IPS-20b (cell line): ENCODE data around the gene PDZRN4.

Source experiments
- H3K27ac ChIP-seq: one replicate; pipeline ENCODE4 v1.5.1; 2013; ENCODE audit warnings: low read length
- H3K27me3 ChIP-seq: 2 replicates; pipeline ENCODE4 v1.6.1; 2013; ENCODE audit warnings: mild to moderate bottlenecking, low read length, inconsistent platforms; ENCODE audit not compliant: insufficient read depth
- H3K36me3 ChIP-seq: 2 replicates; pipeline ENCODE4 v1.6.1; 2013; ENCODE audit warnings: low read depth, mild to moderate bottlenecking, inconsistent platforms, low read length, moderate library complexity; ENCODE audit not compliant: insufficient read depth
- H3K4me1 ChIP-seq: 2 replicates; pipeline ENCODE4 v1.6.1; 2013; ENCODE audit warnings: mild to moderate bottlenecking, control low read depth, inconsistent platforms, low read length, moderate library complexity; ENCODE audit not compliant: insufficient read depth
- H3K4me3 ChIP-seq: 2 replicates; pipeline ENCODE4 v1.5.1; 2013; ENCODE audit warnings: mild to moderate bottlenecking, low read length, inconsistent platforms
- H3K9ac ChIP-seq: 2 replicates; pipeline ENCODE4 v1.6.1; 2013; ENCODE audit warnings: low read depth, mild to moderate bottlenecking, inconsistent platforms, low read length, moderate library complexity
- H3K9me3 ChIP-seq: 2 replicates; pipeline ENCODE4 v1.6.1; 2013; ENCODE audit warnings: mild to moderate bottlenecking, low read depth, low read length, inconsistent platforms; ENCODE audit not compliant: insufficient read depth

Gene PDZRN4

GRCh38 chr12:41333974-41334373, 145.9 kb downstream of the PDZRN4 start:
- no peak overlapping the region for H3K27ac ChIP-seq

GRCh38 chr12:41334390-41334789, 146.3 kb downstream of the PDZRN4 start:
- Histone ChIP-seq H3K36me3 (no peaks in the 10 kb centered on the region), H3K4me1 (peaks cover 20% of the 10 kb centered on the region; the same call in 1 of the 2 replicates), H3K4me3 (no peak overlapping the region; the same call in 1 of the 2 replicates)

More at GRCh38 chr12:41333974-41334373, 145.9 kb downstream of the PDZRN4 start:
- H3K27me3 ChIP-seq, result no peaks in the 10 kb centered on the region
- peaks cover 20% of the 10 kb centered on the region; the same call in 1 of the 2 replicates for H3K4me1 ChIP-seq
- H3K4me3 ChIP-seq, result no peak overlapping the region; the same call in 1 of the 2 replicates
- no peaks in the 10 kb centered on the region for H3K36me3 ChIP-seq
- no peak overlapping the region for H3K9ac ChIP-seq
- H3K9me3 ChIP-seq, result no peaks in the 10 kb centered on the region

GRCh38 chr12:41336041-41336549, 148.0 kb downstream of the PDZRN4 start:
- Histone ChIP-seq H3K27ac (no peak overlapping the region), H3K4me3 (no peak overlapping the region), H3K4me1 (peaks cover 20% of the 10 kb centered on the region; the same call in 1 of the 2 replicates), H3K9ac (no peak overlapping the region), H3K27me3 (no peaks in the 10 kb centered on the region), H3K9me3 (no peaks in the 10 kb centered on the region), H3K36me3 (no peaks in the 10 kb centered on the region)

More at GRCh38 chr12:41334390-41334789, 146.3 kb downstream of the PDZRN4 start:
- no peak overlapping the region for H3K27ac ChIP-seq
- H3K9ac ChIP-seq, result no peak overlapping the region
- no peaks in the 10 kb centered on the region for H3K9me3 ChIP-seq
- no peaks in the 10 kb centered on the region for H3K27me3 ChIP-seq

GRCh38 chr12:41339784-41340183, 151.7 kb downstream of the PDZRN4 start:
- Histone ChIP-seq H3K36me3 (no peaks in the 10 kb centered on the region), H3K4me1 (peaks cover 7% of the 10 kb centered on the region; the same call in 1 of the 2 replicates), H3K27me3 (no peaks in the 10 kb centered on the region)

GRCh38 chr12:41344776-41345470, 156.8 kb downstream of the PDZRN4 start:
- H3K4me1 ChIP-seq, result no peaks in the 10 kb centered on the region
- H3K9ac ChIP-seq, result no peak overlapping the region
- H3K4me3 ChIP-seq, result no peak overlapping the region
- no peaks in the 10 kb centered on the region for H3K36me3 ChIP-seq
- no peak overlapping the region for H3K27ac ChIP-seq
- no peaks in the 10 kb centered on the region for H3K27me3 ChIP-seq
- H3K9me3 ChIP-seq, result peaks cover 5% of the 10 kb centered on the region; the same call in 1 of the 2 replicates

More at GRCh38 chr12:41339784-41340183, 151.7 kb downstream of the PDZRN4 start:
- no peak overlapping the region for H3K4me3 ChIP-seq
- H3K9ac ChIP-seq, result no peak overlapping the region
- no peak overlapping the region for H3K27ac ChIP-seq
- H3K9me3 ChIP-seq, result peaks cover 5% of the 10 kb centered on the region; the same call in 1 of the 2 replicates

- no peaks in the 10 kb centered on the region for H3K27me3 ChIP-seq
- no peak overlapping the region for H3K9ac ChIP-seq
- no peaks in the 10 kb centered on the region for H3K4me1 ChIP-seq
- H3K9me3 ChIP-seq, result no peaks in the 10 kb centered on the region; the same call in 1 of the 2 replicates
- no peak overlapping the region for H3K27ac ChIP-seq
- no peaks in the 10 kb centered on the region for H3K36me3 ChIP-seq
- H3K4me3 ChIP-seq, result no peak overlapping the region
Observed at GRCh38 chr12:41348198-41348597, 160.1 kb downstream of the PDZRN4 start.

- Histone ChIP-seq H3K36me3 (no peaks in the 10 kb centered on the region), H3K27me3 (no peaks in the 10 kb centered on the region), H3K4me1 (no peaks in the 10 kb centered on the region), H3K9ac (no peak overlapping the region), H3K4me3 (no peak overlapping the region), H3K9me3 (no peaks in the 10 kb centered on the region; the same call in 1 of the 2 replicates), H3K27ac (no peak overlapping the region)
Observed at GRCh38 chr12:41356181-41356580, 168.1 kb downstream of the PDZRN4 start.

GRCh38 chr12:41361738-41362137, 173.6 kb downstream of the PDZRN4 start:
- H3K27me3 ChIP-seq, result no peaks in the 10 kb centered on the region
- H3K27ac ChIP-seq, result no peak overlapping the region

GRCh38 chr12:41362510-41362909, 174.4 kb downstream of the PDZRN4 start:
- H3K4me3 ChIP-seq, result no peak overlapping the region
- H3K9me3 ChIP-seq, result no peaks in the 10 kb centered on the region
- H3K27me3 ChIP-seq, result no peaks in the 10 kb centered on the region
- H3K9ac ChIP-seq, result no peak overlapping the region
- H3K27ac ChIP-seq, result no peak overlapping the region
- peaks cover 6% of the 10 kb centered on the region; the same call in 1 of the 2 replicates for H3K4me1 ChIP-seq
- no peaks in the 10 kb centered on the region for H3K36me3 ChIP-seq

More at GRCh38 chr12:41361738-41362137, 173.6 kb downstream of the PDZRN4 start:
- H3K36me3 ChIP-seq, result no peaks in the 10 kb centered on the region
- no peaks in the 10 kb centered on the region for H3K9me3 ChIP-seq
- H3K4me3 ChIP-seq, result no peak overlapping the region
- H3K4me1 ChIP-seq, result peaks cover 6% of the 10 kb centered on the region; the same call in 1 of the 2 replicates
- no peak overlapping the region for H3K9ac ChIP-seq

GRCh38 chr12:41362931-41363330, 174.8 kb downstream of the PDZRN4 start:
- Histone ChIP-seq H3K4me3 (no peak overlapping the region), H3K27ac (no peak overlapping the region), H3K4me1 (peaks cover 6% of the 10 kb centered on the region; the same call in 1 of the 2 replicates), H3K9me3 (no peaks in the 10 kb centered on the region), H3K9ac (no peak overlapping the region), H3K36me3 (no peaks in the 10 kb centered on the region), H3K27me3 (no peaks in the 10 kb centered on the region)

GRCh38 chr12:41364211-41364610, 176.1 kb downstream of the PDZRN4 start:
- Histone ChIP-seq H3K9me3 (no peaks in the 10 kb centered on the region), H3K27me3 (no peaks in the 10 kb centered on the region), H3K4me1 (peaks cover 6% of the 10 kb centered on the region; the same call in 1 of the 2 replicates), H3K9ac (no peak overlapping the region), H3K36me3 (no peaks in the 10 kb centered on the region), H3K27ac (no peak overlapping the region), H3K4me3 (no peak overlapping the region)
